Activated CD8-positive, alpha-beta memory T cell treated with anti-CD3 and anti-CD28 coated beads, Interleukin-2, amount 50 U/mL, for 4 hours (primary cell): Measurements from ENCODE around the gene SIAE.
"Not testable (repeated sequence)": the region's sequence is repeated elsewhere in the genome, so short reads cannot be mapped to it uniquely, and the experiment has no call there.

ENCODE experiments used
- DNase-seq: peaks from one replicate; pipeline ENCODE4 v3.0.0-alpha.2; 2020

SIAE gene

GRCh38 chr11:124622531-124623451 is 50.7 kb downstream of the SIAE start, which contains the start of gene TBRG1:
Gene TBRG1 (plus strand): TSS chr11:124622864. CDS start chr11:124623084, 220 bp downstream.
- DNase-seq, result peak; percentile 80

DNA sequence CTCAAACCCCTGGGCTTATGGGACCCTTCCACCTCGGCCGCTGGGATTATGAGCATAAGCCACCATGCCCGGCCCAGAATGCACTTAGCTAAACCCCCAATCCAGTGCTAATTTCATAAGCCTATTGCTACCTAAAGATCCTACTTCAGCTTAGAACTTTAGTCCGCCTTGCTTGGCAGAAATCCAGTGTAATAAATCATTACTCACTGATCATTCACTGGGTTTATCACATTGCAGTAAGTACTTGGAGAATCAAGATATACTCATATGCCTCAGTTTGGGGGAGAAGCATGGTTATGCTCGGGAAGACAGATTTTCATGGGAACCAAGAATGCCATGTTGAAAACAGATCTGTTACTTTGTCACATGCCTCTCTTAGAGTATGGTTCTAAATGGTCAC is 54.7 kb downstream of the SIAE start:
- DNase-seq, result no peak

DNA sequence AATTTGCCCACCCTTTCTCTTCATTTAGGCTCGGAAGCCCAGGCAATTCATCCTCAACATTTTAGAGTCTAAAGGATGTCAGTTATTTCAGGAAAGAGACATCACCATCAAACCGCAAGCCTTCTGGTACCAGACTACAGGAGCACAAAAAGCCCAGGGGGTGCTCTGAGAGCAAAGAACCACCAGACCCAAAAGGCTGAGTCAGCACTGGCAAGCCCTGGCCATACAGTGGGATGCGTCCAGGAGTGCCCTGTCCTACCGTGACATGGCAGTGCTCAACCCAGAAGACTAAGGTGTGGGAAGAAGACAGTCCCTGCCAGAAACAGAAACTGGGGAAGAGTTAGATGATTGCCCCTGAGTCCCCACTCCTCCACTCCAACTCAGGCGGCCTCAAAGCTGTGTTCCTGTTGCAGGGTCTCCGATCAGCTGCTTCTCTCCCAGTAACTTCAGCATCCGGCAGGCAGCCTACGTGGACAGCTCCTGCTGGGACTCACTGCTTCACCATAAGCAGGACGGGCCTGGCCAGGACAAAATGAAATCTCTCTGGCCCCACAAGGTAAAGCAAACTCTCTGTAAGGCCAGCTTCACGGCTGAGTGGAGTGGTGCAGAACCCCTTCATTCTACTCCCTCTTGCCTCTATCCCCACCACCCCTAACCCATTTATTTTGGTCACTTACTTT is 60.8 kb downstream of the SIAE start:
- no peak for DNase-seq

DNA sequence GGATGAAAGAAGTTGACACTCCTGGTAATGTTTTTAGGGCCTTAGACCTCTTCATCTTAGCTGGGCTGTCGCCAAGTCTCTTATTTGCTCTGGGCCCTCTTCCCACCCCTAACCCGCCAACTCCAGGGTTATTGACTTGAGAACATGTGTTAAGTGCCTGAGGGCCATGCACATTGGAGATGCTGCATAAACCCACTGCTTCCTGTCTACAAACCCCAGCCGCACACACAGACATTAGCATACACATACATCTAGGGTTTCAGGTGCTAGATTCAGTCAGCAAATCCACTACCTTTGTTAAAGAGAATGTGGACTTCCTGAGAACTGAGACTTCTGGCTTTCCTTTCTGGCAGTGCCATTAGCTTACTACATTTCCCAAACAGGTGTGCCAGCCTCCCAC is 61.5 kb downstream of the SIAE start:
- no peak for DNase-seq

- DNase-seq, result no peak
Observed at GRCh38 chr11:124611064-124611463, 62.5 kb downstream of the SIAE start, which contains the start of gene PANX3. Gene PANX3 (plus strand): TSS chr11:124611428. CDS start chr11:124611557, 129 bp downstream.

DNA sequence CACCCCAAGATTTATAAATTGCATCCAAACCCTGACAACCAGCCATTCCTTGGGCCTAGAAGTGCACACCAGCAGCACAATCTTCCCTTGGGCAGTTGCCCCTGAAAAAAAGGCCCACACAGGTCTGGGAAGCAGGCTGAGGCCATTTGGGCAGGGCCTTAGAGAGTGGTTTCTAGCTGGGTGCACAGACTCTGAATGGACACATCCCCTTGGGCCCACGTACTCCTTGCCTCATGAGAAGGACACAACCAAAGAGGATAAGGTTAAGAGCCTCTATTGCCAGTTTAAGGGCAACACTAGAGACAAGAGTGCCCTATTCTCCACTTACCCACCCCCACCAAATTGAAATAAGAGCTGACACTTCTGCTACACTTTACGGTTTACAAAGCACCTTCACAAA is 63.2 kb downstream of the SIAE start:
- DNase-seq, result no peak

DNA sequence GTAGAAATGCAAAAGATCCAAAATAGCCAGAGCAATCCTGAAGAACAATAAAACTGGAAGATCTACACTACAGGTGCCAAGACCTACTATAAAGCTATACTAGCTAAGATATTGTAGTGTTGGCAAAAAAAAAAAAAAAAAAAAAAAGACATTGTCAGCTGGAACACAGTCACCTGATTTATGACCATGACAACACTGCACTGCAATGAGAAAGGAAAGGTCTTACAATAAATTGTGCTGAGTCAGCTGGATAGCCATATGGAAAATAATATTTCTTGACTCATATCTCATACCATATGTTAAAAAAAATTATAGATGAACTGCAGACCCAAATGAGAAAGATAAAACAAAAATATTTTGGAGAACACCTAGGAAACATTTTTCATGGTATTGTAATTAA is 65.4 kb downstream of the SIAE start:
- no peak for DNase-seq

DNA sequence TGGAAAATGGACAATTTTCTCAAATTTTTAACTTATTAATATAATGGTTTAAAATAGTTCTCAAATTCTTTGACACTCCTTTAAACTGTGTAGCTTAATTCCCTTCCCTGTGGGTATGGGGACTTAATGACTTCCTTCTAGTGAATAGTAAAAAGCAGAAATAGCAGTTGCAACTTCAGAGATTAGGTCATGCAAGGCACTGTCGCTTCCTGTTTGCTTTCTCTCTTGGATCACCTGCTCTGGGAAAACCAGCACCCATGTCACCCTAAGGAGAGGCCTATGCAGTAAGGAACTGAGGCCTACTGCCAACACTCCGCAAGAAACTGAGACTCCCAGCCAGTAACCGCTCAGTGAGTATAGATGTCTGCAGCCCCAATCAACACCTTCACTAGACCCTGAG is 67.8 kb downstream of the SIAE start:
- DNase-seq, result no peak

DNA sequence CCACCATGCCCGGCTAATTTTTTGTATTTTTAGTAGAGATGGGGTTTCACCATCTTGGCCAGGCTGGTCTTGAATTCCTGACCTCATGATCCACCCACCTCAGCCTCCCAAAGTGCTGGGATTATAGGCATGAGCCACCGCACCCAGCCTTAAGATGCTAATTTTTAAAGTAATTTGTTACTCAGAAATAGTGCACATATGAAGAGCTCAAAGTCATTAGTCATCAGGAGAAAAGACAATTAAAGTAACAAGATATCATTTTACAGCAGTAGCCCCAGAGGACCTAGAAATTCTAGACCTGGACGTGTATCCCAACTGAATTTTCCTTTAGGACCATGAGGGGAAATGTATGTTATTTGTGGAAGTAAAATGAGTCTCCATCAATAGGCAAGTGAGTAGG is 70.8 kb downstream of the SIAE start:
- DNase-seq, result not testable (repeated sequence)

DNA sequence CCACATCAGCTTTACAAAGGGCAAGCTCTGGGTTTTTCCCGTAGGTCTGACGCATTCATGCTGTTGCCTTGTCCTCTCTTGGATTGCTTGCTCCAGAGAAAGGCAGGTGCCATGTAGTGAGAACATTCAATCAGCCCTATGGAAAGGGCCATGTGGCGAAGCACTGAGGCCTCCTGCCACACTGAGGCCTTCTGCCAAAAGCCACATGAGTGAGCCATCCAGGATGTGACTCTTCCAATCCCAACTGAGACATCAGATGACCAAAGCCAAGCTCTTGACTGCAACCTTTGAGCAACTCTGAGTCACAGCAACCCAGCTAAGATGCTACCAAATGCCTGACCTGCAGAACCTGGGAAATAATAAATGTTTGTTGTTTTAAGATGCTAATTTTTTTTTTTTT is 71.3 kb downstream of the SIAE start:
- DNase-seq, result no peak

DNA sequence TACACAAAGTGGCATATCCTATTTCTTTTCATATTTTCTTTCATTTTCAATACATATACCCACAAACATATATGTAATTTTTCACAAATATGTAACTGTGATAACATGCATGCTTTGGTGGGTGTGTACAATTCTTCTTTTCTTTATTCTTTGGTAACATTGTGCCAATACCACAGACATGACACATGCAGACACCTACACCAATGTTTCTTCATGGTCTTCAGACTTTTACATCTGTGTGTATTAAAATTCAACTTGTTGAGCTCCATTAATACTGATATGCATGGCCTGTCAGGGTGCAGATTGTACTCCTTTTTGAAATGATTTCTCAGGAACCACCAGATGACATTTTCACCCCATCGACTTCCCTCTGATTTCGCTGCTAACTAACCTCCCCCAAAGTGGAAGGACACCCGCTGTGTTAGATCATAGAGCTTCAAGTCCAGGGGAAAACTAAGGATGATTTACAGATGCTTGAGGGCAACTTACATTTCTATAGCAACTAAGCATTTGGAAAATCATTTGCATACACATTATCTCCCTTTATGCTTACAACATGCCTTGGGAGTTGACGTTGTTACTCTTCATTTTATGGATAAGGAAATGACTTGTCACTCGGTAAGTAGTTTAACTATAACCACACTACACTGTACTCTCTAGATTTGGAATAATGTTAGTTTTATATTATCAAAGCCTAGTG is 72.8 kb downstream of the SIAE start:
- DNase-seq, result no peak

GRCh38 chr11:124597626-124598025 is 75.9 kb downstream of the SIAE start:
- no peak for DNase-seq

GRCh38 chr11:124595302-124595701 is 78.2 kb downstream of the SIAE start:
- no peak for DNase-seq

DNA sequence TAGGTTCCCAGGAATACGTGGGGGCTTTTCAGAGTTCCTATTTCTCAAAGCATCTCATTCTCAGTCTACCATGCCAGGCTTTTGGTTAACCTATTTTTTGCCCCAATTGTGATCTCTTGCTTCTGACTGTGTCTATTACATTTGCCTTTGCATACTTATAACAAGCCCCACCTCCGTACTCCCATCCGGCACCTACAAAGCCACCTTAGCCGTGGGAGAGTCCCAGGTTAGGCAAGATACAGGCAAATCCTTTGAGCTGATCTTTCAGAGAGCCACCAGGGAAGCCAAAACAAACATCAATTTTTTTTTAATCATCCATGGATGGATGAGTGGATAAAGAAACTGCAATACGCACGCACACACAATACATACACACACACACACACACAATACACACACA is 80.9 kb downstream of the SIAE start:
- DNase-seq, result no peak

DNA sequence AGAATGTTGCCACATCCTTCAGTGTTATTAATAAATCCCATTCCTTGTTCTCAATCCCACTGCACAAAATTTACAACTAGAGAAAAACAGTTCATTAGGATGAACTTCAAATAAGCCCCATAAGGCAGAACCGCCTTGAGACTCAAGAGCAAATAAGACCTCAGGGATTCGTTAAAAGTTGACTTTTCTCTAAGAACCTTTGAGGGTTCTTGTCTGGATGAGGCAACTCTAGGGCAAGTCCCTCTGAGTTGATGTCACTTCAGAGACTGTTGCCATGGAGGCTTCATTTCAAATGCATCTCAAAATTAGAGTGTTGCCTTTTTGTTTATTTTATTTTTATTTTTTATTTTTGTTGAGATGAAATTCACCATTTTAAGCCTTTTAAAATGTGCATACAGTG is 82.1 kb downstream of the SIAE start:
- DNase-seq, result no peak

DNA sequence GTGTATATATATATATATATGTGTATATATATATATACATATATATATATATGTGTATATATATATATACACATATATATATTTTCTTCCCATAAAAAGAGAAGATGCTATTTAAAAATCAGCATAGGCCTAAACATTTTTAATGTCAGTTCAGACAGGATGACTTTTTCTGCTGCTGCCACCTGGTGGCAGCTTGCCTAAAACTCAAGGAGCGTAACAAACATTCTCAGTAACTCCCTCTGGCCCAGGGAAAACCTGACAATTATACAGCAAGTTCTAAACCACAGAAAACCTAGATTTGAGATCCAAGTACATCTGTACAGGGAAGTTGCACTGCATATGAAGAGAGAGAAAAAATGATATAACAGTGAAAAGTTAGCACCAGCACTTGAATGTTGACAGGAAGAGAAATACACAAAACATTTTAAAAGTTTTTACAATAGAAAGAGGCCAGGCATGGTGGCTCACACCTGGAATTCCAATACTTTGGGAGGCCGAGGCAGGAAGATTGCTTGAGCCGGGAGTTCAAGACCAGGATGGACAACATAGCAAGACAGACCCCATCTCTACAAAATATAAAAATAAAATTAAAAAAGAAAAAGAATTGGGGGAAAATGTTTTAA is 87.2 kb downstream of the SIAE start:
- DNase-seq, result peak; percentile 39

DNA sequence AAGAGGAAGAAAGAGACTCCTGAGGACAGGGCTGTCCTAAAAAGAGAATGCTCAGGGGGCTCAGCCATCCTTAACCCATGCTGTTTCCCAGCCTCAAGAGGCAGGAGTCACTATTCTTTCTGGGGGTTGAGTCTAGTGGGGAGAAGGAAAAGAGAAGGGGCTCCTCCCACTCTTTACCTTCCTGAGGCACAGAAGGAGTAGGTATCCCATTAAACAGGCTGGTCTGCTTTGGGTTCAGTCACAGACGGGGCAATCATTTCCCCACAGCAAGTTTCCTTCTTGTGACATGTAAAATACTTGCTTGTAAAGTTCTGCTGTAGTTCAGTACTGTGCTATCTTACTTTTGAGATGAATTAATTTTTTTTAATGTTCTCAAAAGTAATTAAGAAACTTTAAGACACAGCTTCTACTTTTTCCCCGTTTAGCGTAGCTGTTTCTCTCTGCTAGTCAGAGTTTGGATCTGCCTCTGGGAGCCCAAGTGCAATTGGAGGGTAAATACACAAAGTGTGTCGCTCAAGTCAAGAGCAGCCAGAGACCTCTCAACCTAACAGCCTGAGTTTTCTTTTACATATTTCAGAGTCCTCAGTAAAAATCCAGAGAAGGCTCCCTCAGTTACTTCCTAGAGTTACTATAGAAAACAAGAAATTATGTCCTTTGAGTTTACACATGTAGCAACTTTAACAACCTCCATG is 88.7 kb downstream of the SIAE start:
- DNase-seq, result no peak

- DNase-seq, result no peak
Observed at GRCh38 chr11:124583781-124584180, 89.8 kb downstream of the SIAE start.
